Hepatocyte (in vitro differentiated cells): ENCODE results near the gene NOL9. TPM values are rescaled to one million over a fixed set of nuclear protein-coding genes. Genes with fewer than 3 reads are reported as not detected.

Experiments used
- DNase-seq: peaks from one replicate; pipeline ENCODE4 v3.0.0-alpha.2; 2016; ENCODE audit warnings: low spot score
- H2AFZ ChIP-seq: fragments of 200-600 bp; sonication (generic); 2 replicates; pipeline ENCODE4 v1.6.0; 2016; ENCODE audit warnings: antibody characterized with exemption, mild to moderate bottlenecking
- H3K27ac ChIP-seq: fragments of 200-600 bp; sonication (generic); 2 replicates; pipeline ENCODE4 v1.5.1; 2016; ENCODE audit warnings: mild to moderate bottlenecking
- H3K27me3 ChIP-seq: fragments of 200-600 bp; sonication (generic); 2 replicates; pipeline ENCODE4 v1.6.1; 2016
- H3K36me3 ChIP-seq: fragments of 200-600 bp; sonication (generic); replicated peaks from 2 replicates; pipeline ENCODE4 v1.5.1; 2016; ENCODE audit warnings: low read depth; ENCODE audit not compliant: insufficient read depth
- H3K4me1 ChIP-seq: fragments of 200-600 bp; sonication (generic); 2 replicates; pipeline ENCODE4 v1.5.1; 2016; ENCODE audit warnings: mild to moderate bottlenecking, moderate library complexity; ENCODE audit not compliant: insufficient read depth
- H3K4me2 ChIP-seq: fragments of 200-600 bp; sonication (generic); 2 replicates; pipeline ENCODE4 v1.6.0; 2016
- H3K4me3 ChIP-seq: fragments of 200-600 bp; sonication (generic); 2 replicates; pipeline ENCODE4 v1.5.1; 2016; ENCODE audit warnings: mild to moderate bottlenecking
- H3K79me2 ChIP-seq: fragments of 200-600 bp; sonication (generic); 2 replicates; pipeline ENCODE4 v1.6.0; 2017; ENCODE audit warnings: mild to moderate bottlenecking
- H3K9me2 ChIP-seq: fragments of 200-600 bp; sonication (generic); replicated peaks from 2 replicates; pipeline ENCODE4 v1.6.0; 2017; ENCODE audit warnings: mild to moderate bottlenecking; ENCODE audit not compliant: insufficient read depth
- H3K9me3 ChIP-seq: fragments of 200-600 bp; sonication (generic); 2 replicates; pipeline ENCODE4 v1.5.1; 2016; ENCODE audit warnings: low read depth, mild to moderate bottlenecking
- H4K20me1 ChIP-seq: fragments of 200-600 bp; sonication (generic); 2 replicates; pipeline ENCODE4 v1.6.0; 2016; ENCODE audit warnings: mild to moderate bottlenecking; ENCODE audit not compliant: insufficient read depth, poor library complexity, severe bottlenecking
- EZH2 ChIP-seq: fragments of 200-600 bp; sonication (generic); IDR thresholded peaks from 2 replicates; pipeline ENCODE4 v1.6.1; 2016; ENCODE audit warnings: antibody characterized with exemption, mild to moderate bottlenecking, borderline replicate concordance
- EZH2phosphoT487 ChIP-seq: fragments of 200-600 bp; sonication (generic); IDR thresholded peaks from one replicate; pipeline ENCODE4 v1.6.1; 2018; ENCODE audit warnings: antibody characterized with exemption, mild to moderate bottlenecking, low read depth, moderate library complexity; ENCODE audit not compliant: unreplicated experiment, severe bottlenecking
- WGBS: methylation state at CpG from one replicate; pipeline ENCODE4 v1.1.6; 2016; ENCODE audit warnings: low lambda C conversion rate; ENCODE audit errors: missing lambda C conversion rate; 5-methylcytosine and 5-hydroxymethylcytosine counted together
- polyA plus RNA-seq: library from polyadenylated mRNA; unstranded; fragments of >200 nt; fragmentation: Nextera tagmentation; extraction: Ambion mirVana; gene quantifications from 2 replicates; pipeline ENCODE4 v1.2.1, GENCODE V29; 2016
- total RNA-seq: library from RNA; depleted of rRNA; stranded (reverse); fragments of >200 nt; gene quantifications from 2 replicates; pipeline ENCODE4 v1.2.3, GENCODE V29; 2014
- TF ChIP-seq, protein P1 (sequence below): fragments of 200-600 bp; sonication (generic); IDR thresholded peaks from 2 replicates; pipeline ENCODE4 v1.5.1; 2016; ENCODE audit warnings: antibody characterized with exemption, mild to moderate bottlenecking; ENCODE audit not compliant: poor library complexity

NOL9 gene
- total and polyA plus RNA-seq, 2 experiments from 2014 or later: 13.7 to 21.6 TPM

DNA sequence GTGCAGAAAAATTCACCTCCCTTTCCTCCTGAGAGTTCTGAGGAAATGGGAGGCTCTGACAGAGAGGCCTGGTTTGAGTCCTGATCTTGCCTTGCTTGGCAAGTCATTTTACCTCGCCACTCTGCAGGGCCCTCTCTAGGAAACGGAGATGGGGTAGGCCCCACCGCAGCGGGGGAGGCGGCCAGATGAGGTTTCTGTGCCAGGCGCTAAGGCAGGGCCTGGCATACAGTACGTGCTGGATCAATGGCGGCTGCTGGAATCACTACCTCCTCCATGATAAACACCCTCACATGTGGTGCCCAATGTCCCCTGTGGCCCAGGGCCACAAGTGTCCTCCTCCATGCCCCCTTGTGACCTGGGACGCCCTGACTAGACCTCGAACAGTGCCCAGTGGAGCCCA, 62.3 kb downstream of the NOL9 start:
- no peak for DNase-seq
- Histone ChIP-seq H3K4me3 (no peak overlapping the region), H3K36me3 (no peaks in the 10 kb centered on the region), H3K27ac (peak overlapping the region; percentile 85), H2AFZ (no peak overlapping the region), H3K79me2 (peaks cover 7% of the 10 kb centered on the region), H3K9me3 (no peaks in the 10 kb centered on the region), H3K27me3 (no peaks in the 10 kb centered on the region), H3K4me2 (peak overlapping the region; percentile 100), H3K9me2 (no peaks in the 10 kb centered on the region), H4K20me1 (no peaks in the 10 kb centered on the region), H3K4me1 (peaks cover 28% of the 10 kb centered on the region)
- WGBS: 95% methylated on average over 10 of the region's 10 CpGs
- TF ChIP-seq EZH2 (no peak), EZH2phosphoT487 (no peak)
- TF ChIP-seq, protein P1, sequence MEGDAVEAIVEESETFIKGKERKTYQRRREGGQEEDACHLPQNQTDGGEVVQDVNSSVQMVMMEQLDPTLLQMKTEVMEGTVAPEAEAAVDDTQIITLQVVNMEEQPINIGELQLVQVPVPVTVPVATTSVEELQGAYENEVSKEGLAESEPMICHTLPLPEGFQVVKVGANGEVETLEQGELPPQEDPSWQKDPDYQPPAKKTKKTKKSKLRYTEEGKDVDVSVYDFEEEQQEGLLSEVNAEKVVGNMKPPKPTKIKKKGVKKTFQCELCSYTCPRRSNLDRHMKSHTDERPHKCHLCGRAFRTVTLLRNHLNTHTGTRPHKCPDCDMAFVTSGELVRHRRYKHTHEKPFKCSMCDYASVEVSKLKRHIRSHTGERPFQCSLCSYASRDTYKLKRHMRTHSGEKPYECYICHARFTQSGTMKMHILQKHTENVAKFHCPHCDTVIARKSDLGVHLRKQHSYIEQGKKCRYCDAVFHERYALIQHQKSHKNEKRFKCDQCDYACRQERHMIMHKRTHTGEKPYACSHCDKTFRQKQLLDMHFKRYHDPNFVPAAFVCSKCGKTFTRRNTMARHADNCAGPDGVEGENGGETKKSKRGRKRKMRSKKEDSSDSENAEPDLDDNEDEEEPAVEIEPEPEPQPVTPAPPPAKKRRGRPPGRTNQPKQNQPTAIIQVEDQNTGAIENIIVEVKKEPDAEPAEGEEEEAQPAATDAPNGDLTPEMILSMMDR: no peak

DNA sequence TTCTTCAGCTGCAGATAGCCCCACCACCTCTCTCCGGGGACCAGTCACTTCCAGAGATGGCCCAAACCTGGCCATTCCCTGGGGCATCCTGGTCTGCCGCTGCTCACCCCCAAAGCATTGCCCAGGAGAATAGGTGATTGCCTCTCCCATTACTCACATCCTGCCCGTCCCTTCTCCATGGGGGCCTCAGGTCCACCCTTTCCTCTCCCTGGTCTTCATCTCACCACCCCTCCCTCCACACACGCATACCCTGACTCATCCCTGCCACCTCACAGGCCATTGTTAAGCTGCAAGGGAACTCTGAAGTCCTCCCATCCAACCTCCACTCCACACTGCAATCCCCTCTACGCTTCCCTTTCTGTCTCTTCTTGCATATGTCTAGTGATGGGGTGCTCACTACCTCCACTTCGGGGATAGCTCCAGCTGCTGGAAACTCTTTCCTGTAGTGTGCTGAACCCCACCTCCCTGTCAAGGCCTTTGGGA, 62.8 kb downstream of the NOL9 start, which contains the start of gene PLEKHG5:
Gene PLEKHG5 (minus strand): TSS at position 188 of the 483 bp plus-strand sequence. CDS start 14,096 bp downstream, outside the sequence.
- H3K4me3 ChIP-seq: peak within 1 kb of the TSS; percentile 92
- DNase-seq: peak; percentile 46
- H3K36me3 ChIP-seq: no peaks in the 10 kb centered on the region
- H2AFZ ChIP-seq: peak within 1 kb of the TSS; percentile 96
- no peak for TF ChIP-seq EZH2phosphoT487
- TF ChIP-seq, protein P1: no peak
- TF ChIP-seq EZH2: no peak
- H3K4me1 ChIP-seq: peaks cover 26% of the 10 kb centered on the region
- no peaks in the 10 kb centered on the region for H4K20me1 ChIP-seq
- WGBS: 52% methylated on average over 6 of the region's 6 CpGs
- H3K9me3 ChIP-seq: no peaks in the 10 kb centered on the region
- peak within 1 kb of the TSS; percentile 85 for H3K27ac ChIP-seq
- peak within 1 kb of the TSS; percentile 100 for H3K4me2 ChIP-seq
- no peaks in the 10 kb centered on the region for H3K27me3 ChIP-seq
- H3K9me2 ChIP-seq: no peaks in the 10 kb centered on the region
- peaks cover 7% of the 10 kb centered on the region for H3K79me2 ChIP-seq

DNA sequence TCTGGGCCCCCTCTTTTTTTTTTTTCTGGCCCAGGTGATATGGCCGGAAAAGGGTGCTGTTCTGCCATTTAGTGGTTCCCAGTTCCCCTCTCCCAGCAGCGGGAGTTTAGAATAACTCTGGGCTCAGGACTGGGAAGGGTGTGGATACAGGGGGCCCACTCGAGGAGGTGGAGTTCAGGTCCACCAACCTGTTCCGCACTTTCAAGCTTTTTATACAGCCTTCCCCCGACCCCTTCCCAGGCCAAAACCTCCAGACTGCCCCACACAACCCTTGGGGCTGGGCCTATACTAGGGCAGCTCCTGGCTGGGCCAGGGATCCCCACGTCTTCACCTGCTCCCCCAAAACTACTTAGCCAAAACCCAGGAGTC, 63.2 kb downstream of the NOL9 start:
- H3K4me3 ChIP-seq: peak overlapping the region; percentile 92
- TF ChIP-seq, protein P1: no peak
- no peak for TF ChIP-seq EZH2phosphoT487
- no peaks in the 10 kb centered on the region for H3K9me2 ChIP-seq
- WGBS: 6% methylated on average over 6 of the region's 6 CpGs
- H3K9me3 ChIP-seq: no peaks in the 10 kb centered on the region
- H3K36me3 ChIP-seq: no peaks in the 10 kb centered on the region
- peaks cover 7% of the 10 kb centered on the region for H3K79me2 ChIP-seq
- H3K27me3 ChIP-seq: no peaks in the 10 kb centered on the region
- H3K4me1 ChIP-seq: peaks cover 25% of the 10 kb centered on the region
- peak overlapping the region; percentile 96 for H2AFZ ChIP-seq
- H3K27ac ChIP-seq: peak overlapping the region; percentile 85
- H4K20me1 ChIP-seq: no peaks in the 10 kb centered on the region
- peak overlapping the region; percentile 100 for H3K4me2 ChIP-seq
- DNase-seq: no peak
